Measurements from ENCODE around the gene TNPO1. TPM values are rescaled to one million over a fixed set of nuclear protein-coding genes. Genes with fewer than 3 reads are reported as not detected.

TNPO1 gene
- total and polyA plus RNA-seq, 9 of the 15 experiments (the other 6 are each of a cell fraction or from before 2014, with no cell fraction given), result 20.8 to 176 (median 97.9) TPM

GRCh38 chr5:72817076-72817481 is 618 bp downstream of the TNPO1 start (continued):
- TF ChIP-seq ZBTB43 (CRISPR knock-in tag; IDR thresholded peaks at IDR 0.05) (no peak), GATAD2B (IDR thresholded peaks at IDR 0.05; ENCODE audit: borderline replicate concordance) (0 out of 2 replicates have a peak, but pooled peaks have one; percentile 30), KLF10 (CRISPR knock-in tag; IDR thresholded peaks at IDR 0.05) (no peak), FOXK2 (conservative IDR thresholded peaks at IDR 0.05 in 1 of 2, IDR thresholded peaks at IDR 0.05 in 1 of 2; ENCODE audit: low read depth in 2 of 2) (peak; percentile 75 to 80), GTF3C2 (IDR thresholded peaks at IDR 0.05; ENCODE audit: borderline replicate concordance, extremely low read depth, insufficient read length) (no peak), E2F5 (CRISPR knock-in tag; IDR thresholded peaks at IDR 0.05) (no peak), NR2C2 (CRISPR knock-in tag; IDR thresholded peaks at IDR 0.05) (no peak), NR2C2 (tag; IDR thresholded peaks at IDR 0.05) (peak; percentile 49; the same call in 1 of the 2 replicates), ZNF146 (CRISPR knock-in tag; IDR thresholded peaks at IDR 0.05; ENCODE audit: unreplicated experiment) (peak; percentile 14), ZNF175 (CRISPR knock-in tag; IDR thresholded peaks at IDR 0.05; ENCODE audit: low read depth) (no peak), ZNF57 (CRISPR knock-in tag; IDR thresholded peaks at IDR 0.05) (no peak), CXXC5 (CRISPR knock-in tag; IDR thresholded peaks at IDR 0.05) (no peak), PPARD (CRISPR knock-in tag; IDR thresholded peaks at IDR 0.05) (no peak), POLR3A (IDR thresholded peaks at IDR 0.05; ENCODE audit: borderline replicate concordance, extremely low read depth, insufficient read depth, insufficient read length) (no peak), ZNF133 (CRISPR knock-in tag; IDR thresholded peaks at IDR 0.05) (no peak), RNF2 (IDR thresholded peaks at IDR 0.05) (no peak), BCOR (IDR thresholded peaks at IDR 0.05) (no peak), RBM17 (IDR thresholded peaks at IDR 0.05; ENCODE audit: borderline replicate concordance, low read depth, low read length) (no peak)
